Right renal pelvis (tissue), 4 donors: ENCODE measurements around the gene RAB1B. TPM values are rescaled to one million over a fixed set of nuclear protein-coding genes. Genes with fewer than 3 reads are reported as not detected.
"Not testable (repeated sequence)": the region's sequence is repeated elsewhere in the genome, so short reads cannot be mapped to it uniquely, and the experiment has no call there.

Source experiments
- DNase-seq, 4 donors: peaks; one replicate each; pipeline ENCODE4 v3.0.0-alpha.2; 2013; ENCODE audit warnings: low read depth in 4 of 4, low spot score in 3 of 4, missing footprints in 1 of 4
- polyA plus RNA-seq, 4 donors: library from polyadenylated mRNA; unstranded; fragments of 120-200 nt; gene quantifications; one replicate each; pipeline ENCODE4 v1.2.1, GENCODE V29; 2013; ENCODE audit not compliant: insufficient read length in 4 of 4

Gene RAB1B
- polyA plus RNA-seq, 4 donors: 126 to 156 (median 129) TPM

DNA sequence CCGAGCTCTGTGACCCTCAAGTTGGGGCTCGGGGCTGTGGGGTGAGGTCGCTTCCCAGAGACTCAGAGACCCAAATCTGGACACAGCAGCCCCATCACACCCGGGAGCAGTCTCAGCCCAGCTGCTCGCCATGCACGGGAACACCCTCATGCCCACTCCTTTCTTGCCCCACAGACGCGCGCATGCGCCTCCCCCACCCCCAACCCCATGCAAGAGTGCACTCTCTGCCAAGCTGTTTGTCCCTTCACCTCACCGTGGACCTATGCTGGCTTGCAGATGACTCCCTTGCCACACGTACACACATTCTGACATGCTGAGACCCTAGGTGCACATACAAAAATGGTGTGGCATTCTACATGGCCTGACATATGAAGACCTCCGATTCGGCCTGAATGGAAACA lies 48.9 kb downstream of the RAB1B start:
- peak in 1 of 4 donors; percentile 48 for DNase-seq

GRCh38 chr11:66317723-66318599 lies 49.5 kb downstream of the RAB1B start:
- DNase-seq: no peak

DNA sequence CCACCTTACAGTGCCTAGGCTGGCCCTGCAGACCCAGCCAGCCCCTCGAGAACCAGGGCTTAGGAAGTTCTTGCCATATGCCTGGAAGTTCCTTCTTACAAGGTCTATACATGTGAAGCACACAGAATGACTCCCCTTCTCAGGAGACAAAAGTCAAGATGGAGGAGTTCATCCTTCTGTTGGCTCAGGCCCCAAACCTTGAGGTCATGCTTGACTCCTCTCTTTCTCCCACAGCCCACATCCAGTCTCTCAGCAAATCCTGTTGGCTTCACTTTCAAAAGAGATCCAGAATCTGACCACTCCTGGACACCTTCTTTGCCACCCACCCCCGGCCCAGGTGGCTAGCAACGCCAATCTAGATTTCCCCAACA lies 50.1 kb downstream of the RAB1B start:
- DNase-seq: no peak

GRCh38 chr11:66320289-66320688 lies 51.9 kb downstream of the RAB1B start:
- DNase-seq: not testable (repeated sequence)

DNA sequence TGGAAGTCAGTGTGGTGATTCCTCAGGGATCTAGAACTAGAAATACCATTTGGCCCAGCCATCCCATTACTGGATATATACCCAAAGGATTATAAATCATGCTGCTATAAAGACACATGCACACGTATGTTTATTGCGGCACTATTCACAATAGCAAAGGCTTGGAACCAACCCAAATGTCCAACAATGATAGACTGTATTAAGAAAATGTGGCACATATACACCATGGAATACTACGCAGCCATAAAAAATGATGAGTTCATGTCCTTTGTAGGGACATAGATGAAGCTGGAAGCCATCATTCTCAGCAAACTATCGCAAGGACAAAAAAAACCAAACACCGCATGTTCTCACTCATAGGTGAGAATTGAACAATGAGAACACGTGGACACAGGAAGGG lies 52.3 kb downstream of the RAB1B start:
- not testable (repeated sequence) for DNase-seq

DNA sequence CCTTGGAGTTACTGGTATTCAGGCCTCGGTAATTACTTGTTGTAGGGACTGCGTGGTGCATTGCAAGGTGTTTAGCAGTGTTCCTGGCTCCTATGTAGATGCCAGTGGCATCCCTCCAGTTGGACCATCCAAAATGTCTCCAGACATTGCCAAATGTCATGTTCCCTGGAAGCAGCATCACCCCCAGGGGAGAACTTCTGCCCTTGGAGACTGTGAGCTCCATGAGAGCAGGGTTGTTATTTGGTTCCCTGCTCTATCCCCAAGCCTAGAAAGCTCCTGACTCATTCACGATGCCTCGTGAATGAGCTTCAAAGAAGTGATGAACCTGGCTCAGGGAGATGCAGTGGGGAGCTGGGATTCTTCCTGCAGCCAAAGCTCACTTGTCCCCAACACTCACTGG lies 53.2 kb downstream of the RAB1B start:
- no peak for DNase-seq

DNA sequence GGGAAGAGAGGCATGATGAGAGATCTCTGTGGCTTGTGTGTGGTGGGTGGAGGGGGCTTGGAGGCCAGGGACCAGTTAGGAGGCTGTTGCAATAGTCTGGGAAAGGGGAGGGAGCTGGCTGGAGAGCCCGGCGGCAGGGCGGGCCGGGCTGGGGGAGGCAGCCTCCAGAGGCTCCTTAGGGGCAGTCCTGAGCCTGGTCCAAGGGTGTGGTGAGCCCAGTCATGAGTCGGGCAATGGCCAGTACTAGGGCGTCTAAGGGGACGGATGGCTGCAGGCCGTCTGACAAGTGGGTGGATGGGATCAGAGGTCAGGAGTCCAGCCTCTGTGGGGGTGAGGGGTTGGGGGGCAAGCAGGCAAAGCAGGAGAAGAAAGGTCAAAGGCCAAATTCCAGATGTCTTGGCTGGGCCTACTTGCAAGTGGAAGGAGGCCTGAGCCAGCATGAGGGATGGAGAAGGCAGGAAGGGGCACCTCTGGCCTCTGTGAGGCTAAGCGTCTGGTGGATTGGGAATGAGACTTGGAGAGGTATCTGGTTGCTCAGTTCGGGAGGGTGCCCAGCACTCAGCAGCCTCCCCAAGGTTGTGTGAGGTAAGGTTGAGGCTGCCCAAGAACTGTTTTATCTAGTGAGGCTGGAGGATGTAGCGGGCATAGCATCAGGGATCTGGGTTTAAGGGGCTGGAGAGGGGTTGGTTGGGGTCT lies 54.4 kb downstream of the RAB1B start:
- no peak for DNase-seq

DNA sequence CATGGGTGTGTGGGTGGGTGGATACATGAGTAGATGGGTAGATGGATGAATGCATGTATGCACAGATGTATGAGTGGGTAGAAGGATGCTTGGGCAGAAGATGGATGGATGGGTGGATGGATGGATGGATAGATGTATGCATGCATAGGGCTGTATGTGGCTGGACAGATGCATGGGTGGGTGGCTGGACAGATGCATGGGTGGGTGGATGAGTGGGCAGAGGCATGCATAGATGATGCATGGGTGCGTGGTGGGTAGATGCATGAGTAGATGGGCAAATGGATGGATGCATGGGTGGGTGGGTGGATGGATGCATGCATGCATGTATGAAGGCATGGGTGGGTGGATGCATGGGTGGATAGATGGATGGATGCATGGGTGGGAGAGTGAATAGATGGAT lies 55.2 kb downstream of the RAB1B start:
- no peak for DNase-seq

- no peak for DNase-seq
Observed at GRCh38 chr11:66324664-66325063, 56.2 kb downstream of the RAB1B start.

- DNase-seq: no peak
Observed at GRCh38 chr11:66325263-66325671, 56.8 kb downstream of the RAB1B start.

GRCh38 chr11:66326261-66327111 lies 58.0 kb downstream of the RAB1B start:
- DNase-seq: no peak

Other genes with a start within 250 kb of the RAB1B start
- under 1 TPM in 1 of 4 donors, not detected in 3; 0.01 TPM for gene CATSPER1, start 242.2 kb upstream of the RAB1B start, polyA plus RNA-seq
- 1 to 10 TPM; 4.8 to 7.4 (median 5.2) TPM for gene GAL3ST3, start 219.5 kb upstream of the RAB1B start, polyA plus RNA-seq
- gene SF3B2, start 216.3 kb upstream of the RAB1B start, polyA plus RNA-seq: 100 to 1,000 TPM; 227 to 235 (median 230) TPM
- gene PACS1, start 198.4 kb upstream of the RAB1B start, polyA plus RNA-seq: 10 to 100 TPM; 40.1 to 54.4 (median 45.4) TPM
- 10 to 100 TPM; 16.7 to 28.1 (median 19.9) TPM for gene KLC2, start 10.9 kb upstream of the RAB1B start, polyA plus RNA-seq
- 1 to 10 TPM; 3.4 to 4.7 (median 4.1) TPM for gene CNIH2, start 9.5 kb downstream of the RAB1B start, polyA plus RNA-seq
- 10 to 100 TPM; 48.5 to 67.8 (median 50.8) TPM for gene YIF1A, start 20.5 kb downstream of the RAB1B start, polyA plus RNA-seq
- under 1 TPM in 1 of 4 donors, not detected in 3; 0.05 TPM for gene TMEM151A, start 23.3 kb downstream of the RAB1B start, polyA plus RNA-seq
- 10 to 100 TPM; 69.0 to 80.6 (median 73.7) TPM for gene CD248, start 48.4 kb downstream of the RAB1B start, polyA plus RNA-seq
- 1 to 10 TPM; 2.5 to 3.1 (median 2.9) TPM for gene RIN1, start 67.8 kb downstream of the RAB1B start, polyA plus RNA-seq
- 10 to 100 TPM; 30.3 to 34.9 (median 31.4) TPM for gene BRMS1, start 76.5 kb downstream of the RAB1B start, polyA plus RNA-seq
- 10 to 100 TPM; 53.4 to 62.9 (median 56.8) TPM for gene B4GAT1, start 79.0 kb downstream of the RAB1B start, polyA plus RNA-seq
- gene SLC29A2, start 103.1 kb downstream of the RAB1B start, polyA plus RNA-seq: 10 to 100 TPM; 18.5 to 23.1 (median 20.8) TPM
- under 1 TPM; 0.12 to 0.30 (median 0.26) TPM for gene NPAS4, start 152.4 kb downstream of the RAB1B start, polyA plus RNA-seq
- gene MRPL11, start 170.2 kb downstream of the RAB1B start, polyA plus RNA-seq: 10 to 100 TPM; 72.4 to 80.1 (median 78.3) TPM
- gene PELI3, start 198.3 kb downstream of the RAB1B start, polyA plus RNA-seq: 1 to 10 TPM; 4.5 to 7.0 (median 5.2) TPM
- 10 to 100 TPM; 19.7 to 26.0 (median 22.5) TPM for gene DPP3, start 211.8 kb downstream of the RAB1B start, polyA plus RNA-seq
- 10 to 100 TPM; 68.9 to 76.6 (median 76.0) TPM for gene BBS1, start 242.0 kb downstream of the RAB1B start, polyA plus RNA-seq